Hepatocyte (in vitro differentiated cells): ENCODE results near the gene AIFM2. TPM values are rescaled to one million over a fixed set of nuclear protein-coding genes. Genes with fewer than 3 reads are reported as not detected.
"Not testable (repeated sequence)": the region's sequence is repeated elsewhere in the genome, so short reads cannot be mapped to it uniquely, and the experiment has no call there.

ENCODE experiments used
- DNase-seq: peaks from one replicate; pipeline ENCODE4 v3.0.0-alpha.2; 2016; ENCODE audit warnings: low spot score
- H2AFZ ChIP-seq: fragments of 200-600 bp; sonication (generic); 2 replicates; pipeline ENCODE4 v1.6.0; 2016; ENCODE audit warnings: antibody characterized with exemption, mild to moderate bottlenecking
- H3K27ac ChIP-seq: fragments of 200-600 bp; sonication (generic); 2 replicates; pipeline ENCODE4 v1.5.1; 2016; ENCODE audit warnings: mild to moderate bottlenecking
- H3K27me3 ChIP-seq: fragments of 200-600 bp; sonication (generic); 2 replicates; pipeline ENCODE4 v1.6.1; 2016
- H3K36me3 ChIP-seq: fragments of 200-600 bp; sonication (generic); replicated peaks from 2 replicates; pipeline ENCODE4 v1.5.1; 2016; ENCODE audit warnings: low read depth; ENCODE audit not compliant: insufficient read depth
- H3K4me1 ChIP-seq: fragments of 200-600 bp; sonication (generic); 2 replicates; pipeline ENCODE4 v1.5.1; 2016; ENCODE audit warnings: mild to moderate bottlenecking, moderate library complexity; ENCODE audit not compliant: insufficient read depth
- H3K4me2 ChIP-seq: fragments of 200-600 bp; sonication (generic); 2 replicates; pipeline ENCODE4 v1.6.0; 2016
- H3K4me3 ChIP-seq: fragments of 200-600 bp; sonication (generic); 2 replicates; pipeline ENCODE4 v1.5.1; 2016; ENCODE audit warnings: mild to moderate bottlenecking
- H3K79me2 ChIP-seq: fragments of 200-600 bp; sonication (generic); 2 replicates; pipeline ENCODE4 v1.6.0; 2017; ENCODE audit warnings: mild to moderate bottlenecking
- H3K9me2 ChIP-seq: fragments of 200-600 bp; sonication (generic); replicated peaks from 2 replicates; pipeline ENCODE4 v1.6.0; 2017; ENCODE audit warnings: mild to moderate bottlenecking; ENCODE audit not compliant: insufficient read depth
- H3K9me3 ChIP-seq: fragments of 200-600 bp; sonication (generic); 2 replicates; pipeline ENCODE4 v1.5.1; 2016; ENCODE audit warnings: low read depth, mild to moderate bottlenecking
- H4K20me1 ChIP-seq: fragments of 200-600 bp; sonication (generic); 2 replicates; pipeline ENCODE4 v1.6.0; 2016; ENCODE audit warnings: mild to moderate bottlenecking; ENCODE audit not compliant: insufficient read depth, poor library complexity, severe bottlenecking
- CTCF ChIP-seq: fragments of 200-600 bp; sonication (generic); IDR thresholded peaks from 2 replicates; pipeline ENCODE4 v1.5.1; 2016; ENCODE audit warnings: antibody characterized with exemption, mild to moderate bottlenecking; ENCODE audit not compliant: poor library complexity
- EZH2 ChIP-seq: fragments of 200-600 bp; sonication (generic); IDR thresholded peaks from 2 replicates; pipeline ENCODE4 v1.6.1; 2016; ENCODE audit warnings: antibody characterized with exemption, mild to moderate bottlenecking, borderline replicate concordance
- EZH2phosphoT487 ChIP-seq: fragments of 200-600 bp; sonication (generic); IDR thresholded peaks from one replicate; pipeline ENCODE4 v1.6.1; 2018; ENCODE audit warnings: antibody characterized with exemption, mild to moderate bottlenecking, low read depth, moderate library complexity; ENCODE audit not compliant: unreplicated experiment, severe bottlenecking
- WGBS: methylation state at CpG from one replicate; pipeline ENCODE4 v1.1.6; 2016; ENCODE audit warnings: low lambda C conversion rate; ENCODE audit errors: missing lambda C conversion rate; 5-methylcytosine and 5-hydroxymethylcytosine counted together
- polyA plus RNA-seq: library from polyadenylated mRNA; unstranded; fragments of >200 nt; fragmentation: Nextera tagmentation; extraction: Ambion mirVana; gene quantifications from 2 replicates; pipeline ENCODE4 v1.2.1, GENCODE V29; 2016
- total RNA-seq: library from RNA; depleted of rRNA; stranded (reverse); fragments of >200 nt; gene quantifications from 2 replicates; pipeline ENCODE4 v1.2.3, GENCODE V29; 2014

The AIFM2 gene
- total and polyA plus RNA-seq, 2 experiments from 2014 or later = 8.6 to 16.1 TPM

GRCh38 chr10:70124918-70125317 is 7.7 kb downstream of the AIFM2 start:
- Histone ChIP-seq H3K4me1 (no peaks in the 10 kb centered on the region), H3K36me3 (no peaks in the 10 kb centered on the region), H4K20me1 (no peaks in the 10 kb centered on the region), H3K27me3 (no peaks in the 10 kb centered on the region), H3K79me2 (peaks cover 1% of the 10 kb centered on the region), H3K9me3 (no peaks in the 10 kb centered on the region), H3K4me2 (no peak overlapping the region), H2AFZ (no peak overlapping the region), H3K9me2 (no peaks in the 10 kb centered on the region), H3K27ac (no peak overlapping the region), H3K4me3 (no peak overlapping the region)
- DNase-seq = no peak
- TF ChIP-seq EZH2phosphoT487 = no peak
- TF ChIP-seq EZH2 = no peak
- TF ChIP-seq CTCF = no peak
- WGBS = 98% methylated on average over 3 of the region's 3 CpGs

- 100% methylated on average over 1 of the region's 1 CpG for WGBS
- no peaks in the 10 kb centered on the region for H3K36me3 ChIP-seq
- no peak overlapping the region for H3K4me3 ChIP-seq
- H3K79me2 ChIP-seq = no peaks in the 10 kb centered on the region
- H3K4me2 ChIP-seq = no peak overlapping the region
- no peaks in the 10 kb centered on the region for H3K4me1 ChIP-seq
- H2AFZ ChIP-seq = no peak overlapping the region
- DNase-seq = no peak
- no peaks in the 10 kb centered on the region for H4K20me1 ChIP-seq
- H3K27ac ChIP-seq = no peak overlapping the region
- H3K9me2 ChIP-seq = no peaks in the 10 kb centered on the region
- no peaks in the 10 kb centered on the region for H3K27me3 ChIP-seq
- no peak for TF ChIP-seq EZH2
- TF ChIP-seq CTCF = no peak
- TF ChIP-seq EZH2phosphoT487 = no peak
- no peaks in the 10 kb centered on the region for H3K9me3 ChIP-seq
Observed at GRCh38 chr10:70124415-70124814, 8.2 kb downstream of the AIFM2 start.

GRCh38 chr10:70123817-70124216 is 8.8 kb downstream of the AIFM2 start:
- H3K9me2 ChIP-seq = no peaks in the 10 kb centered on the region
- no peaks in the 10 kb centered on the region for H3K27me3 ChIP-seq
- no peak overlapping the region for H2AFZ ChIP-seq
- H3K4me2 ChIP-seq = no peak overlapping the region
- H3K9me3 ChIP-seq = no peaks in the 10 kb centered on the region
- no peaks in the 10 kb centered on the region for H4K20me1 ChIP-seq
- DNase-seq = no peak
- H3K4me1 ChIP-seq = no peaks in the 10 kb centered on the region
- no peak overlapping the region for H3K27ac ChIP-seq
- H3K4me3 ChIP-seq = no peak overlapping the region
- WGBS = 89% methylated on average over 10 of the region's 10 CpGs
- H3K36me3 ChIP-seq = no peaks in the 10 kb centered on the region
- TF ChIP-seq EZH2phosphoT487 (no peak), CTCF (no peak), EZH2 (no peak)
- H3K79me2 ChIP-seq = no peaks in the 10 kb centered on the region

- not testable (repeated sequence) for H2AFZ ChIP-seq, H3K4me2 ChIP-seq, H3K79me2 ChIP-seq, H3K36me3 ChIP-seq, H4K20me1 ChIP-seq, H3K4me3 ChIP-seq, H3K4me1 ChIP-seq, H3K9me2 ChIP-seq, DNase-seq, H3K9me3 ChIP-seq, H3K27ac ChIP-seq, H3K27me3 ChIP-seq
- 96% methylated on average over 9 of the region's 9 CpGs for WGBS
Observed at GRCh38 chr10:70123166-70123565, 9.5 kb downstream of the AIFM2 start.
